ENCODE results near the gene RERE.

DNA sequence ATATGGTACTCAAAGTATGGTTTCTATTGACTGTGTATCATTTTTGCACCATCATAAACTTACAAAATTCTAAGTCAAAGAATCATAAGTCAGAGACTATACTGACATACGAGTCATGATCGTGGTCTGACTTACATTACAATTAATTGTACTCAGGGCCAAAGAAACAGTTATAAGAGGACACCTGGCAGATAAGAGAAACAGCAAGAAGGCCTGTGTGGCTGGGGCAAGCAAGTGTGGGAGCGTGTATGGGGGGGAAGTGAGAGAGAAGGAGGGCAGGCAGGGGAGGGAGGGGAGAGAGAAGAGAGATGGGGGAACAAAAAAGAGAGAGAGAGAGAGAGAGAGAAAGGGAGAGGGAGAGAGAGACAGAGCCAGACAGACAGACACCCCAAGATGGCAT lies 70.9 kb downstream of the RERE start:
- TF ChIP-seq, protein P1, sequence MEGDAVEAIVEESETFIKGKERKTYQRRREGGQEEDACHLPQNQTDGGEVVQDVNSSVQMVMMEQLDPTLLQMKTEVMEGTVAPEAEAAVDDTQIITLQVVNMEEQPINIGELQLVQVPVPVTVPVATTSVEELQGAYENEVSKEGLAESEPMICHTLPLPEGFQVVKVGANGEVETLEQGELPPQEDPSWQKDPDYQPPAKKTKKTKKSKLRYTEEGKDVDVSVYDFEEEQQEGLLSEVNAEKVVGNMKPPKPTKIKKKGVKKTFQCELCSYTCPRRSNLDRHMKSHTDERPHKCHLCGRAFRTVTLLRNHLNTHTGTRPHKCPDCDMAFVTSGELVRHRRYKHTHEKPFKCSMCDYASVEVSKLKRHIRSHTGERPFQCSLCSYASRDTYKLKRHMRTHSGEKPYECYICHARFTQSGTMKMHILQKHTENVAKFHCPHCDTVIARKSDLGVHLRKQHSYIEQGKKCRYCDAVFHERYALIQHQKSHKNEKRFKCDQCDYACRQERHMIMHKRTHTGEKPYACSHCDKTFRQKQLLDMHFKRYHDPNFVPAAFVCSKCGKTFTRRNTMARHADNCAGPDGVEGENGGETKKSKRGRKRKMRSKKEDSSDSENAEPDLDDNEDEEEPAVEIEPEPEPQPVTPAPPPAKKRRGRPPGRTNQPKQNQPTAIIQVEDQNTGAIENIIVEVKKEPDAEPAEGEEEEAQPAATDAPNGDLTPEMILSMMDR (IDR thresholded peaks at IDR 0.05; ENCODE audit: low read depth, low read length, poor library complexity, severe bottlenecking), result no peak
- TF ChIP-seq EZH2phosphoT487 (IDR thresholded peaks at IDR 0.05; ENCODE audit: borderline replicate concordance, low read length), result no peak
